Spleen (tissue), 7 donors: Measurements from ENCODE around the gene DYSF.

Experiments
- POLR2A ChIP-seq, 3 donors: fragments of 450-650 bp; IDR thresholded peaks; one replicate each; pipeline ENCODE4 v1.5.1; 2017; ENCODE audit warnings: antibody characterized with exemption in 3 of 3, mild to moderate bottlenecking in 1 of 3
- POLR2AphosphoS5 ChIP-seq, 3 donors: sonication (generic); formaldehyde crosslinking; IDR thresholded peaks; one replicate each; pipeline ENCODE4 v1.5.1; 2017; ENCODE audit warnings: antibody characterized with exemption in 3 of 3
- TF ChIP-seq, protein P1 (sequence below), 11 experiments: fragments of 200-600 bp in 7 of 11; fragments of 450-650 bp in 4 of 11; sonication (generic) in 4 of 11; IDR thresholded peaks in 8 of 11; conservative IDR thresholded peaks in 3 of 11; 1 replicate in 7 of 11; 2 replicates in 4 of 11; pipeline versions ENCODE4 v1.4.0 to v1.8.0; 2016 to 2021; ENCODE audit warnings: antibody characterized with exemption in 11 of 11, inconsistent platforms in 4 of 11, mild to moderate bottlenecking in 1 of 11
- donor health status: DM: no; HTN: no; CAD: no; lungs with moderate emphysema.
- donor health status: DM: no; HTN: no; CAD: no.
- donor health status: DM: no; HTN: no; CAD: no.

GRCh38 chr2:71724793-71725192 lies 271.4 kb downstream of the DYSF start:
- TF ChIP-seq, protein P1, sequence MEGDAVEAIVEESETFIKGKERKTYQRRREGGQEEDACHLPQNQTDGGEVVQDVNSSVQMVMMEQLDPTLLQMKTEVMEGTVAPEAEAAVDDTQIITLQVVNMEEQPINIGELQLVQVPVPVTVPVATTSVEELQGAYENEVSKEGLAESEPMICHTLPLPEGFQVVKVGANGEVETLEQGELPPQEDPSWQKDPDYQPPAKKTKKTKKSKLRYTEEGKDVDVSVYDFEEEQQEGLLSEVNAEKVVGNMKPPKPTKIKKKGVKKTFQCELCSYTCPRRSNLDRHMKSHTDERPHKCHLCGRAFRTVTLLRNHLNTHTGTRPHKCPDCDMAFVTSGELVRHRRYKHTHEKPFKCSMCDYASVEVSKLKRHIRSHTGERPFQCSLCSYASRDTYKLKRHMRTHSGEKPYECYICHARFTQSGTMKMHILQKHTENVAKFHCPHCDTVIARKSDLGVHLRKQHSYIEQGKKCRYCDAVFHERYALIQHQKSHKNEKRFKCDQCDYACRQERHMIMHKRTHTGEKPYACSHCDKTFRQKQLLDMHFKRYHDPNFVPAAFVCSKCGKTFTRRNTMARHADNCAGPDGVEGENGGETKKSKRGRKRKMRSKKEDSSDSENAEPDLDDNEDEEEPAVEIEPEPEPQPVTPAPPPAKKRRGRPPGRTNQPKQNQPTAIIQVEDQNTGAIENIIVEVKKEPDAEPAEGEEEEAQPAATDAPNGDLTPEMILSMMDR (IDR thresholded peaks at IDR 0.05 in 8 of 11, conservative IDR thresholded peaks at IDR 0.05 in 3 of 11) = no peak
- no peak for TF ChIP-seq POLR2A (IDR thresholded peaks at IDR 0.05)
- no peak for TF ChIP-seq POLR2AphosphoS5 (IDR thresholded peaks at IDR 0.05)
